Astrocyte of the cerebellum (primary cell): Measurements from ENCODE around the gene MARK2.

Source experiments
- DNase-seq: peaks from one replicate; pipeline ENCODE4 v3.0.0-alpha.2; 2011; ENCODE audit warnings: low read depth
- H3K4me3 ChIP-seq: 2 replicates; pipeline ENCODE4 v1.5.1; 2011; ENCODE audit warnings: mild to moderate bottlenecking, low read depth, low read length, moderate library complexity
- CTCF ChIP-seq: IDR thresholded peaks from 2 replicates; pipeline ENCODE4 v1.5.1; 2012; ENCODE audit warnings: low read length, low read depth, moderate library complexity, mild to moderate bottlenecking; ENCODE audit errors: missing control alignments
- in situ Hi-C: cut with HindIII; loops from 2 replicates; pipeline ENCODE4 v1.10.0; 2017; ENCODE audit warnings: low sequenced_read_pairs

The MARK2 gene

GRCh38 chr11:63929616-63930015 lies 90.7 kb downstream of the MARK2 start:
- no peak for DNase-seq
- in situ Hi-C loops = no loop called here
- no peak overlapping the region for H3K4me3 ChIP-seq
- TF ChIP-seq CTCF = no peak

GRCh38 chr11:63931045-63931444 lies 92.1 kb downstream of the MARK2 start:
- no peak for DNase-seq
- no peak for TF ChIP-seq CTCF
- in situ Hi-C loops = no loop called here
- no peak overlapping the region for H3K4me3 ChIP-seq

GRCh38 chr11:63931876-63932275 lies 93.0 kb downstream of the MARK2 start:
- no peak for DNase-seq
- TF ChIP-seq CTCF = no peak
- H3K4me3 ChIP-seq = no peak overlapping the region
- in situ Hi-C loops = no loop called here

- no peak for TF ChIP-seq CTCF
Observed at GRCh38 chr11:63933459-63933858, 94.5 kb downstream of the MARK2 start.

GRCh38 chr11:63937713-63938478 lies 99.0 kb downstream of the MARK2 start:
- TF ChIP-seq CTCF = no peak
- H3K4me3 ChIP-seq = peak overlapping the region; percentile 83
- no peak for DNase-seq
- in situ Hi-C loops = loop anchor here (5.0 kb wide), 1 partner anchor 36 kb away; no protein-coding TSS in a partner anchor

More at GRCh38 chr11:63933459-63933858, 94.5 kb downstream of the MARK2 start:
- in situ Hi-C loops = no loop called here
- H3K4me3 ChIP-seq = no peak overlapping the region
- DNase-seq = no peak

GRCh38 chr11:63938479-63939396 lies 99.8 kb downstream of the MARK2 start, which contains the start of gene NAA40:
Gene NAA40, plus strand, starts transcription at chr11:63939002. Its CDS starts 95 bp downstream, at chr11:63939097.
- TF ChIP-seq CTCF = no peak
- peak; percentile 93 for DNase-seq
- in situ Hi-C loops = loop anchor here (5.0 kb wide), 1 partner anchor 36 kb away; no protein-coding TSS in a partner anchor
- H3K4me3 ChIP-seq = peak within 1 kb of the TSS; percentile 83
